ENCODE measurements around the gene FOXK1.

FOXK1 gene

DNA sequence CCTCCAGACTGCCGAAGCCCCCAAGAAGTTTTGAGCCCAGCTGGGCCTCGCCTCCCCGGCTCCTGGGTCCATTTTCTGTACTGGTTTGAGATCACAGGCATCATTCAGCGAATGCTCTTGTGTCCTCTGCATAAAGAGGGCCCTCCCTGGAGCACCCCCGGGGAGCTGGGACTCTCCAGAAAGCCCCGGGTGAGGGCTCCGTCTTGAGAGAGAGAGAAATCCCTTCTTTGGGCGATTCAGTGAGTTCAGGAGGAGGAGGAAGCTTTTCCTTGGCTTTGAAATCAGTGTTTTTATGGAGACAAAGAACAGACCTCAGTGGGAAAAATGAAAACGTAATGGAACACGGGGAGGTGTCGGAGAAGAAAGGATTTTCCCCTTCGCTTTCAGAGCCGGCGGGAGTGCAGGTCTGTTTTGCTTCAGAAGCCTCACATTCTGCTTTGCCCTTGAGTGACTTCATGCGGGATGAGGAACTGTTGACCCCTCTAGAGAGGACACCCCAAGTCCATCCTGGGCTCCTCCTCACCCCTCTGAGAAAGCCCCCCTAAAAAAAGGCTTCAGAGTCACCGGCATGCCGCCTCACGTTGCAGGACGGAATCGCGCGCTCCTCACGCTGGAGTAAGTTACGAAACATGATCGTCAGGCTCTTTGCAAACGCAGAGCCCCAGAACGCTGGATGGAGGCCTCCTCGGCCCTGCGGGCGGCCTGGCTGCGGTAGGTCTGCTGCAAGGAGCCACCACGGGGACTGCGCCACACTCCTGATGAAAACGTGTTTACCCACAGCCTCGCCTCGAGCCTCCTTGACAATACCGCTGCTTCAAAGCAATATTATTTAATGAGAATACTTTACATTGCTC, 84.8 kb downstream of the FOXK1 start:
- no peak for DNase-seq

DNA sequence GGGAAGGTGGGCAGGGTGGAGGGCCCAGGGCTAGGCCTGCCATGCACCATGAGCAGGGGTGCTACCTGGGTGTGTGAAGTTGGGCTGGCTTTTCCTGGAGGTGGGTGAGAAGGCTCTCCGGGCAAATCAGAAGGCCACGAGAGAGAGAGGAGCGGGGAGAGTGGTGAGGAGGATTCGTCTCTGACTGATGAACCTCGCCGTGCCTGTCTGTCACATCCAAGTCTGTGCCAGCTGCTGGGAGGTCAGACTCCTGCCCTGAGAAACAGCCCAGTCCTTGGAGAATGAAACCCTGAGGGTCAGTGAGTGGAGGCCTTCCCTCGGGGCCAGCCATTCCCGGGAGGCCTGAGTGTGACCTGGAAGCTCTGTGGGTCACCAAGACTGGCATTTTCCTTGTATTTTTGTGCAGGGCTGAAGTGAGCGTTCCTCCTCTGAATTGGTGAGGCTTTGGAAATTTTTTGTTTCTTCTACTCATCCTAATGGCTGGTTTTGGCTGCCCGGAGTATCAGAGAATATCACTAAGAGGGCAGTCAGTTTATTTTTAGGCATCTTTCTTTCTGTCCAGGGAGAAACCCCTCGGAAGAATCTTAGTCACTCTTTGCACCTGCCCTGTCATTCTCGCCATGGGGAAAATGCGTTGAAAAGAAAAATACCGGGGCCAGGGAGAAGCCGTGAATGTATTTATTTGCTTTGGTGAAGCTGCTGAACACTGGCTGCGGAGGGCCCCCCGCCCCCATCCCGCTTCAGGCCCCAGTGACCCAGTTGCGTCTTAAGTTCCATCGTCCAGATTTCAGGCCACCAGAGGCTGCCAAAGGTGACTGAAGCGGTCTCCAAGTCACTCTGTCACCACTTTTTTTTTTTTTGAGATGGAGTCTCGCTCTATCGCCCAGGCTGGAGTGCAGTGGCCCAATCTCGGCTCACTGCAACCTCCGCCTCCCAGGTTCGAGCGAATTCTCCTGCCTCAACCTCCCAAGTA, 86.8 kb downstream of the FOXK1 start:
- DNase-seq = no peak

DNA sequence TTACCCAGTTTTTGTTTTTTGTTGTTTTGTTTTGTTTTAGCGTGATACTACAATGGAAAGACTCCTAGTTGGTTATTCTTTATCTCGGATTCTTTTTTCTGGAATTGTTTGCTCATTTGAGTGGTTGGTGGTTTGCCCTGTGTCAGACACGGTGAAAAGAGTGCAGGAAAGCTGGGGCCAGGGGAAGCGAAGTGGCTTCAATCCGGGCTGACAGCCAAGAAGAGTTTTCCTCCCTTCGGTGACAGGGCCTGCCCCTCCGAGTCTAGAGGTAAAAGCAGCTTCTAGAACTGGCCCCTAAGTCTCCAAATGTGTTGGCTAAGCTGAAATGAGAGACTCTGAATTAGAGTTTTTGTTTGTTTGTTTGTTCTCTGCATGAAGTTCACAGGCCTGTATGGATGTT, 87.7 kb downstream of the FOXK1 start:
- no peak for DNase-seq

DNA sequence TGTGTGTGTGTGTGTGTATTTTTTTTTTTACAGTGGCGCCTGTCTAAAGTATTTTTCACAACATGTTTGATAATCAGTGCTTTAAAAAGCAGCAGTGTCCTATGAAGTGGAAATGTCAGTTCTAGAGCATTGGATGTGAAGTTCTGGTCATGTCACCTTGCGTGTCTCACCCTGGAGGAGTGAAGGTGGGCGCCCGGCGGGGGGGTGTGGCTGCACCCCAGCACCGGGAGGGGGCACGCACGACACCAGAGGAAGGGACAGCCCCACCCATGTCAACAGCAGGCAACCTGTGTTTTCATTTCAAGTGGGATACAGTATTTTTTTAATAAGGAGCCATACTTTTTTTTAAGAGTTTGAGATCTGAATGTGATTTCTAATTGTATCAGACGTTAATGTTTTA, 88.8 kb downstream of the FOXK1 start:
- no peak for DNase-seq

DNA sequence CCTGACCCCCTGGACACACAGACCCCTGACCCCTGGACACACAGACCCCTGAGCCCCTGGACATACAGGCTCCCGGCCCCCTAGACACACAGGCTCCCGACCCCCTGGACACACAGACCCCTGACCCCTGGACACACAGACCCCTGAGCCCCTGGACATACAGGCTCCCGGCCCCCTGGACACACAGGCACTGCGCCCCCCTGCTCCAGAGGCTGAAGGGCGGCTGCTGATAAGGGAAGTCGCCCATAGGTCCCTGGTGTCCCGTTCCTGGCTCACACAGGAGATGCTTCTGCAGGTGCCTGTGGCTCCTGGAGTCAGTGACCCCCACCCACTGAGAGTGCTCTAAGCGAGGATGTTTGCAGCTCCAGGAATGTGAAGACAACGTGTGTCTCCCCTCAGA, 89.6 kb downstream of the FOXK1 start:
- no peak for DNase-seq

DNA sequence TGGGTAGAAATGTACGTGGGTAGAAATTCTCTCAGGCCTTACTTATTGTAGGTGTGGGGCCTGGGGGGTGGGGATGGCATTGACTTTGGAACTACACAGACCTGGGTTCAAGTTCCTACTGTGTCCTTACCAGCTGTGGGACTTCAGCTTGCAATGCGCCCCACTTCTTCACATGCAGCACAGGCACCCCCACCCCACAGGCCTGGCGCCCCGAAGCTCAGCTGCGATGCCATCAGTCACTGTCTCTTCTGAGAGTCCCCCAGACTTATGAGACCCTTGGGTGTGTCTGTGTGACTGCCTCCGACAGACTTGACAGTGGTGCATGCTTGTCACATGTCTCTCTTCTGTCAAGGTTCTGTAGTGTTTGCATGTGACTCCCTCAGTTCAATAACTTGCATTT, 90.2 kb downstream of the FOXK1 start:
- no peak for DNase-seq

DNA sequence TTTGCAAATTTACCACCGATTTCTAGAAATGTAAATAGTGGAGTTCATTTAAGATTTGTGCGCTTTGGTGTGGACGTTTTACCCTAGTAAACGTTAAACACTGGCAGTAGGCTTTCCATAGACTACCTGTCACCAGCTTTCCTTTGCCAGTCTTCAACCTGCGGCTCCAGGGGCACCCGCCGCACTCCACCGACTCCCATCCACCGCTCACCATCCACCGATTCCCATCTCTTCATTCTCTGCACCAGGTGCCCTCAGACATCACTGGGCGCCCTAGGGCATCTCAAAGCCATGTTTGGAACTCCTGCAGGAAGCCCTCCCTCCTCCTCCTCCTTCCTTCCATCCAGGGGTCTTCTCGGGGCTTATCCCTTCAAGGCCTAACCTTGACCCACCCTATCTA, 91.9 kb downstream of the FOXK1 start:
- DNase-seq = no peak

DNA sequence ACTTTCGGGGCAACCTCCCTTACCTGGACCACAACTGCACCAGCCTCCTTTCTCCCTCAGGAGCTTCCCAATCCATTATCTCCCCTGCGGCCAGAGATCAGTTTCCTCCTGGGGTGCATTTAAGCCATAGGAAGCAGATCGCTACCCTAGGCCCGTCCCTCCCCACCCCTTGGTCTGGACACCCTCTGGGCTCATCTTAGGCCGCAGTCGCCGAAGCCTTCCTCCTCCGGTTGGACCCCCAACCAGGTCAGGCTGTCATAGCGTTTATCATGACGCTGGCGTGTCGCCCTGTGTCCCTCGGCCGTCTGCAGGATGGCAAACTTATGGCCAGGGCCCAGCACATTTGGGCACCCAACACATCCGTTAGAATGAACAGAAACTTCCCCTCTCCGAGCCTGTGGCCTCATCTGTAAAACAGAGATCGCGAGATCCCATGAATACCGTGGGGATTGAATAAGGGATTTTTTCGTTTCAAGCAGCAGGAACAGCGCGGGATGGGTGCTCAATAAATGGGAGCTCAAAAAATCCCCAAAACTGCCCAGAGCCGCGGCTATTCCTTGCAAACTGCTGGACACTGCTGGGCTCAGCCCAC, 92.7 kb downstream of the FOXK1 start:
- DNase-seq = peak; percentile 9

DNA sequence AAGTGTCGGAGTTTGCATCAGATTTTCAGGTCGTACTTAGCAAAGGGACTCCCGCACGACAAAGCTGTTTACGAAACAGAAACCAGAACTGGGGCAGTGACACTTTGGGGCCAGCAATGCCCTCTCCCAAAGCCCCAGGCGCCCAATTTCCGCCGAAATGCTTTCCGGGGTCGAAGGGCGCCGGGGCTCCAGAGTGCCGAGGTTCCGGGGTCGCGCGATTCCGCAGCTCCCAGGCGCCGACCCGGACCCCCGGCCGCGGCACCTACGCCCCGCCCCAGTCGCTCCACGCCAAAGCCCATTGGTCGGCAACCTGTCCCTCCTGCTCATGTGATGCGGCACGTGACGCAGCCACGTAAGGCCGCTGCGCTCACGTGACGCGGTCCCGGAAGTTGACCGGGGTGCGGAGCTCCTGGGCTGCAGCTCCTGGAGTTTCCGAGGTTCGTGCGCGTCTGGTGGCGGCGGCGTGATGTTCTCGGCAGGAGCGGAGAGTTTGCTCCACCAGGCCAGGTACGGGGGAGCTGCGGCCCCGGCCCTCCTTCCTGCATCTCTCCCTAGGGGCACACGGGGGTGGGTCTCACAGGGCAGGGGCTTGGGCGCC, 93.3 kb downstream of the FOXK1 start, which contains the start of gene AP5Z1:
Gene AP5Z1, plus strand, starts transcription at position 374 of the 598 bp plus-strand sequence. Its CDS starts 93 bp downstream, at position 467.
- DNase-seq = peak; percentile 88

DNA sequence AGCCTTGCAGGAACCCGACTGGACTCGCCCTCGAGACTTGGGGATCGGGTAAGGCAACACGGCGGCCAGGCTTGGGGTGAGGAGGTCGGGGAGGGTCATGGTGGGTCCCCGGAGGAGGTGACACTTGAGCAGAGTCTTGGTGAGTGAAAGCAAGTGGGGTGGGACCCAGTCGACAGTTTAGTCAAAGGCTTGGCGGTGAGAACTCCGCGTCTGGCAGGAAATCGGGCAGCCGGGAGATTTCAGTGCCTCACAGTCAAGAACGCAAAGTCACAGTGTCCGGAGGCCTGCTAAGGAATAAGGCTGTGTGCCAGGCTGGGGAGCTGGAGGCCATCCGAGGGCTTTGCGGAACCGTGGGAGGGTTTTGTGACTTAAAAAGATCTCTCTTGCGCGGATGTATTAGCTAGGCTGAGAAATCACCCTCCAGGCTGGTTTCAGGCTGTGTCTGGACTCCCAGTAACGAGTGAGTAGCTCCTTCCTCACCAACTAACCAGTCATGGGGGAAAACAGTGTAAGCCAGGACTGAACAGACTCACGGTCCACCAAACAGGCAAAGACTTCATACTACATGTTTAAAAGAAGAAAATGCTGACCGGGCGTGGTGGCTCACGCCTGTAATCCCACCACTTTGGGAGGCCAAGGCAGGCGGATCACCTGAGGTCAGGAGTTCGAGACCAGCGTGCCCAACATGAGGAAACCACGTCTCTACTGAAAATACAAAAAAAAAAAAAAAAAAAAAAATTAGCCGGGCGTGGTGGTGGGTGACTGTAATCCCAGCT, 93.9 kb downstream of the FOXK1 start:
- peak; percentile 28 for DNase-seq

DNA sequence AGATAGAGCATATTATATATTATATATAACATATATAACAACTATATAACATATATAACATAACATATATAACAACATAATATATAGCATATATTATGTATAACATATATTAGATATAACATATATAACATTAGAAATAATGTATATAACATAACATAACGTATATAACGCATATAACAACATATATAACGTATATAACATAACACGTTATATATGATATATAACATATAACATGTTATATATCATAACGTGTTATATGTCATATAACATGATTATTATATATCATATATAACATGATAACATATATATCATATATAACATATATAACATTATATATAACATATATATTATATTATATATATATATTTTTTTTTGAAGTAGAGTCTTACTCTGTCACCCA, 97.0 kb downstream of the FOXK1 start:
- no peak for DNase-seq

DNA sequence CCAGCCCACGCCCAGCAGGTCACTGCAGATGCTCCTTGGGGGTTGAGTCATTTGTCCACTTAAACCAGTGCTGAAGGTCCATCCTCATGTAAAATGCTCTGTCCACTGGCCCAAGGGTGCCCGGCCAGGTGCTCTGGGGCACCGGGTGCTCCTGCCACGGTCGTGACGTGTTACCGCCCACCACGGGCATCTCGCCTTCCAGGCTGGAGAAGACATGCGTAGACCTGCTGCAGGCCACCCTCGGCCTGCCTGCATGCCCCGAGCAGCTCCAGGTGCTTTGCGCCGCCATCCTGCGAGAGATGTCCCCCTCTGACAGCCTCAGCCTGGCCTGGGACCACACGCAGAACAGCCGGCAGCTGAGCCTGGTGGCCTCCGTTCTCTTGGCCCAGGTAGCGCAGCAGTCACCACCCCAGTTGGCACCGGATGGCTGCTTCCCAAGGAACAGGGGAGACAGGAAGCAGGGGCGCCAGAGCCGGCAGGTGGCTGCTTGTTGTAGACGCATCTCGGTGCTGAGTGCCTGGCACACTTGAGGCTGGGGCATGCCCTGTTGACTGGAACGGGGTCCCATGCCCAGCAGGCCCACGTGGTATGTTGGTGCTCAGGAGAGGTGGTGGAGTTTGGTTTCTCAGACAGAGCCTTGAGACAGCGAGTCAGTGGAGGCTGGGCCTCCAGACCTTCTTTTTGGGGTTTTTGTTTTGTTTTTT, 99.4 kb downstream of the FOXK1 start:
- DNase-seq = no peak

DNA sequence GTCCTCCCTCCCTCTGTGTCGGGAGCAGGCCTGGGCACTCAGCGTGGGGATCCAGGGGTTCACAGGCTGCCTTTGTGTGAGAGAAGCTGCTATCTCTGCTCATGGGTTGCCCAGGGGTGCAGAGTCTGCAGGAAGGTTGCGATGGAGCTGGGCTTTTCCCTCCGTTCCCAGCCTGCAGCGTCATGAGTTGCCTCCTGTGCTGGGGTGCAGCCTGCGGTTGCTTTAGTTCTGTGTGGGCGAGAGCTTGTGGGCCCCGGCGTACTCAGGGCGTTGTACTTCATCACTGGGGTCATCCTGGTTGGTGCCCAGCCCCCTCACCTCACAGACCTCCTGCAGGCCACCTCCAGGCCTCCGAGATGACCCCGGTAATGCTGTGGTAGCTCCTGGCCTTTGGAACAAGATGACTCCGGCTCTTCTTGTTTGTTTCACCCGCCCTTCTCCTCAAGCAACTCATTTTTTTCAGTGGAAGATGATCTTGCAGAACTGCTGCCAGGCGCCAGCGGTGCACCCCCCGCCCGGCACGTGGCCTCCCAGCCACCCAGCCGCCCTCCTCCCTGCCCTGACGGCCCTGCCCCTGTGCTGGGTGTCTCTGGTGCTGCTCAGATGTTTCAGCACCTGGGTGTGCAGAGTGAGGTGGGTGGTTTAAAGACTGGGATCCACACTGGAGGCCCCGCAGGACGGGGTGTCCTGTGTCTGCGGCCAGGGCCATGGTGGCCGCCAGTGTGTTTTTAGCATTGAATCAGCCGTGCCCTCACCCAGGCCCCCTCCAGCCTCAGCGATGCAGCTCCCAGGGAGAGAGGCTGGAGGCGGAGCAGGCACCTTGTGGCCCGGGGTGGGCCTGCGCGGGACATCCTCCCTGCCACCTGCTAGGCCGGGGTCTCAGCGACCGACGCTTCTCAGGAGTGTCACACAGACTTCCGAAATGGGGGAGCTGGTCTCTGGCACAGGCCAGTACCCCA, 100.5 kb downstream of the FOXK1 start:
- DNase-seq = no peak

DNA sequence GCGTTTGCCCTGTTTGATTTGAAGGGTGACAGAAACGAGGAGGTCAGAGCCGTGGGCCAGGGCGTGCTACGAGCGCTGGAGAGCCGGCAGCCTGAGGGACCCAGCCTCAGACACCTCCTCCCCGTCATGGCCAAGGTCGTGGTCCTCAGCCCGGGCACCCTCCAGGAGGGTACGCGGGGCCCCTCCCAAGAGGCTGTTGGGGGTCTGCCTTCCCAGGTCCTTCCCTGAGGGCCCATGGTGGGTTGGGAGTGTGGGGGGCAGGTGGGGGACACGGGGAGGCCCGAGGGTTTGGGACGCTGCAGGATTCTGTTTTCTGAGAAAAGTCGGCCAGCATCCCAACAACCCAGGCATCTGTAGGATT, 101.2 kb downstream of the FOXK1 start:
- DNase-seq = no peak

DNA sequence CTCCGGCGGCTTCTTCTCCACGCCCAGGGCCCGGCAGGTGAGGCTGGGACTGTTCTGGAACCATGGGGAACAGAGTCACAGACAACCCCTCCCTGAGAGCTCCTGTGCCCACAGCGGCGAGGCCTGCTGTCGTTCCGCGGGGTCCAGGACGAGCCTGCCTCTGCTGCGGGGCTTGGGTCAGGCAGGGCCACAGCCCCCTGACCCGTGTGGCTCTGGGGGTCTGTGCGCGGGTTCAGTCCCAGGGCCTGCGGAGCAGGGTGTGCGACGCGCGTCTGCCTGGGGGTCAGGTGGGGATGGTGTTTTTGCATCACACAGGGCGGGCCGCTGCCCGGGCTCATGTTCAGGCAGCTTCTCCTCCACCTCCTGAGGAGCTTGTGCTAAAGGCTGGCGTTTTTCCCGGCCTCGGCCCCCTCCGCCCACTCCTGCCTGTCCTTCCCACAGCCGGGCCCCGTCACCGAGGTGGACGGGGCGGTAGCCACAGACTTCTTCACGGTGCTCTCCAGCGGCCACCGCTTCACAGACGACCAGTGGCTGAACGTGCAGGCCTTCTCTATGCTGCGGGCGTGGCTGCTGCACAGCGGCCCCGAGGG, 101.8 kb downstream of the FOXK1 start:
- no peak for DNase-seq

DNA sequence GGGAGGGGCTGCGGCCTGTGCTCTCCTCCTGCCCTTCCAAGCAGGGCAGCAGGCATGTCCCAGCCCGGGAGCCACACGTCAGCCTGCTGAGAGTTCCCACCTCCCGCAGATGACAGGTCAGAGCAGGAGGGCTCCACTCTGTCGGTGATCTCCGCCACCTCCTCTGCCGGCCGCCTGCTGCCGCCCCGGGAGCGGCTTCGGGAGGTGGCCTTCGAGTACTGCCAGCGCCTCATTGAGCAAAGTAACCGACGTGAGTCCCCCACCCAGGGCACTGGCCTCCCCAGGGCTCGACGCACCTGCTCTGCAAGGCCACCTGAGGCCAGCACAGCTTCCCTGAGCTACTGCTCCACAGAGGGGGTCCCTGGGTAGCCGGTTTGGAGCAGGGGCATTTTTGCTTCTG, 102.7 kb downstream of the FOXK1 start:
- no peak for DNase-seq

DNA sequence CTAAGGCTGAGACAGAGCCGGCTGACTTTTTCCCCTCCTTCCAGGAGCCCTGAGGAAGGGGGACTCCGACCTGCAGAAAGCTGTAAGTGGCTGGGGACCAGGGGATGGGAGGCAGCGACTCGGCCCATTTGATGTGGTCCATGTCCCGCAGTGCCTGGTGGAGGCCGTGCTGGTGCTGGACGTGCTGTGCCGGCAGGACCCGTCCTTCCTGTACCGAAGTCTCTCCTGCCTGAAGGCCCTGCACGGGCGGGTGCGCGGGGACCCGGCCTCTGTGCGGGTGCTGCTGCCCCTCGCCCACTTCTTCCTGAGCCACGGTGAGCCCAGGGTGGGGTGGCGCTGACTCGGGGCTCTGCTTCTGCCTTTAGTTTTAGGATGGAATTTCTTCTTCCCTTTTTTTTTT, 103.3 kb downstream of the FOXK1 start:
- DNase-seq = no peak

DNA sequence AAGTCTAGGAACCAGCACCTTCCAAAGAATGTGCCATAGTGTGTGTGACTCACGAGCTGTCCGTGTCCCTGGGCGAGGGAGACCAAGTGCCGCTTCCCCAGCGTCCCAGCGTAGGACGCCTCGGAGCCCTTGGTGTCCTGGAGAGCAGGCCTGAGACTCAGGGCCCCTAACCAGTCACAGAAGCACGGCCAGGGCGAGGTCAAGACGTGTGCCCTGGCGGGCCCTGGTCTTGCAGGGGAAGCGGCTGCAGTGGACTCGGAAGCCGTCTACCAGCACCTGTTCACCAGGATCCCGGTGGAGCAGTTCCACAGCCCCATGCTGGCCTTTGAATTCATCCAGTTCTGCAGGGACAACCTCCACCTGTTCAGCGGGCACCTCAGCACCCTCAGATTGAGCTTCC, 103.9 kb downstream of the FOXK1 start:
- no peak for DNase-seq

DNA sequence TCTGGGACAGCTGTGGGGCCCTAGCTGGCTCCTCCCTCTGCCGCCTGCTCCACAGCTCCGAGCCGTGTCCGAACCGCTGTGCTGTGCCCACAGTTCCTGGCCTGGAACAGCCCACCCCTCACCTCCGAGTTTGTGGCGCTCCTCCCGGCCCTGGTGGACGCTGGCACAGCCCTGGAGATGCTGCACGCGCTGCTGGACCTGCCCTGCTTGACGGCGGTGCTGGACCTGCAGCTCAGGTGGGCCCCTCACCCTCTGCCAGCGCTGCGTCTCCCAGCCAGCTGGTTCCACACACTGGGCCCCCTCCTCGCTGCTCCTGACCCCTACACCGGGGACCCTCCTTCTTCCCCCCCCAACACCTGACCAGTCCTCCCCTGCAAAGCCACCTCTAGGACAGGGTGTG, 105.4 kb downstream of the FOXK1 start:
- no peak for DNase-seq
